Epithelial cell of proximal tubule (primary cell): ENCODE measurements around the gene TMPRSS15. TPM values are rescaled to one million over a fixed set of nuclear protein-coding genes. Genes with fewer than 3 reads are reported as not detected.

Source experiments
- DNase-seq: peaks from one replicate; pipeline ENCODE4 v3.0.0-alpha.2; 2011; ENCODE audit warnings: low read depth
- H3K4me3 ChIP-seq: 2 replicates; pipeline ENCODE4 v1.5.1; 2011; ENCODE audit warnings: low read depth, mild to moderate bottlenecking, low read length
- total RNA-seq: library from RNA; depleted of rRNA; stranded (reverse); fragments of >200 nt; gene quantifications from 2 replicates; pipeline ENCODE4 v1.2.3, GENCODE V29; 2015
- TF ChIP-seq, protein P1 (sequence below): conservative IDR thresholded peaks from 2 replicates; pipeline ENCODE4 v1.5.1; 2012; ENCODE audit warnings: low read depth, mild to moderate bottlenecking, low read length

The TMPRSS15 gene
- total RNA-seq, 1 donor from 2014 or later, result not detected

DNA sequence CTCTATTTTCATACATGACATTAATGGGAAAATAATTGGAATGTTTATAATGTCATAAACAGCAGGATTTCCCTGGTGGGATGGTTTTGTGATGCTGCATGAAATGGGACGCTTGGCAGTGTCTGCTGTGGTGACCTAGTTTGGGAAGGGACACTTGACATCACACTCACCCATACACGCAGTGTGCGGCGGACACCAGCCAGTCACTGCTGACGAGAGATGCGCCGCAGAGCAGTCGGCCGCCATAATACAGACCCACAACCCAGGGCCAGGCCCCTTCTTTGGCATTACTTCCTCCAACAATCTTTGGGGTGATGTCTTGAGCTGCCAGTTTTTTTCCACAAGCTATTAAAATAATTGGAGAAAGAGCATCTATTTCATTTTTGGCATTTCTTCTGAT, 109.5 kb downstream of the TMPRSS15 start:
- H3K4me3 ChIP-seq, result no peak overlapping the region
- TF ChIP-seq, protein P1, sequence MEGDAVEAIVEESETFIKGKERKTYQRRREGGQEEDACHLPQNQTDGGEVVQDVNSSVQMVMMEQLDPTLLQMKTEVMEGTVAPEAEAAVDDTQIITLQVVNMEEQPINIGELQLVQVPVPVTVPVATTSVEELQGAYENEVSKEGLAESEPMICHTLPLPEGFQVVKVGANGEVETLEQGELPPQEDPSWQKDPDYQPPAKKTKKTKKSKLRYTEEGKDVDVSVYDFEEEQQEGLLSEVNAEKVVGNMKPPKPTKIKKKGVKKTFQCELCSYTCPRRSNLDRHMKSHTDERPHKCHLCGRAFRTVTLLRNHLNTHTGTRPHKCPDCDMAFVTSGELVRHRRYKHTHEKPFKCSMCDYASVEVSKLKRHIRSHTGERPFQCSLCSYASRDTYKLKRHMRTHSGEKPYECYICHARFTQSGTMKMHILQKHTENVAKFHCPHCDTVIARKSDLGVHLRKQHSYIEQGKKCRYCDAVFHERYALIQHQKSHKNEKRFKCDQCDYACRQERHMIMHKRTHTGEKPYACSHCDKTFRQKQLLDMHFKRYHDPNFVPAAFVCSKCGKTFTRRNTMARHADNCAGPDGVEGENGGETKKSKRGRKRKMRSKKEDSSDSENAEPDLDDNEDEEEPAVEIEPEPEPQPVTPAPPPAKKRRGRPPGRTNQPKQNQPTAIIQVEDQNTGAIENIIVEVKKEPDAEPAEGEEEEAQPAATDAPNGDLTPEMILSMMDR, result no peak
- no peak for DNase-seq

DNA sequence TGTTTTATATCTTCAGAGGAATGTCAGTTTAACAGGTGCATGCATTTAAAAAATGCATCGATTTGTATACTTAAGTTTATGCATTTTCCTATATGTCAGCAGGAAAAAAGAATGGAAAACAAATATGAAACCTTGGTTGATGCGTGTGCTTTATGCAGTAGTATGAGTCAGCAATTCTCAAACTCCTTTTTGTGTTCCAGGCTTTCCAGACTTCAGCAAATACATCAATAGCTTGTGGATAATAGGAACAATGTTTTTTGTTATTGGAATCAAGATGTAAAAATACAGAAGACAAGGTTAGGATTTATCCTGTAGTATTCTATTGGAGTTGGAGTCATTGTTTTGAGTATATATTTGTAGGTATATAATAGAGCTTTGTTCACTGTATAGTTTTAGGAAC, 113.7 kb downstream of the TMPRSS15 start:
- TF ChIP-seq, protein P1, result no peak
- no peak overlapping the region for H3K4me3 ChIP-seq
- DNase-seq, result no peak

DNA sequence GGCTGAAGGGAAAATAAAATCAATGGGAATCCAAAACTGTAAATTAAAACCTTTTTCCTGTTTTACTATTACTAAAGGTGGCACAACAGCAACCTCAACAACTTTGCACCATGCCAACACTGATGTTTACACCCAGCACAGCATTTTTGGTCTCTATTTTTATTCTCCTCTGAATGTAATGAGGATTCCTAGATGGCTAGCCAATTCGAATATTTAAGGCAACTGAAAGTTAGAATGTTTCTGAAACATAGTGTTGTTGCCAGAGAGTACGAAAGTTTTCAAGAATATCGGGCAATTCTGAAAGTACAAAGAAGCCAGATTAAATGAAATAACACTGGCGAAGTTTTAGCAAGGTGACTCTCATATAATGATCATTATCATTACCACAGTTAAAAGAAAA, 118.2 kb downstream of the TMPRSS15 start:
- TF ChIP-seq, protein P1, result no peak
- DNase-seq, result no peak
- no peak overlapping the region for H3K4me3 ChIP-seq

DNA sequence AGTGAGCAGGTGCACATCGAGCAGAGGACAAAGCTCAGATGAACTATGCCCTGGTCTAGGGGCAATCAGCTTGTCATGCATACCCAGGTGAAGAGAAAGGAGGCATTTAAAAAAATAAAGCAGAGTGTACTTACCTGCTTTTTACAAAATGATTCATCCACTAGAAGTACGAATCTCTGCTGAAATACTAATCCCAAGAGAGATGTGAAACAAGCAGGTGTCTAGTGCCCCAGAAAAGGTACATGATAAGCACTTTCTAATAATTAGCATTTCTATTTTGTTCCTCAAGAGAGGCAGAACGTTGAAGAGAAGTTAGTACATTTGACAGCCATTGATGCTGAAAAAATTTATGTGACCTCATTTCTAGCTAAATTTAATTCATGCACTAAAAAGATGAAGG, 127.8 kb downstream of the TMPRSS15 start:
- TF ChIP-seq, protein P1, result no peak
- H3K4me3 ChIP-seq, result no peak overlapping the region
- no peak for DNase-seq

DNA sequence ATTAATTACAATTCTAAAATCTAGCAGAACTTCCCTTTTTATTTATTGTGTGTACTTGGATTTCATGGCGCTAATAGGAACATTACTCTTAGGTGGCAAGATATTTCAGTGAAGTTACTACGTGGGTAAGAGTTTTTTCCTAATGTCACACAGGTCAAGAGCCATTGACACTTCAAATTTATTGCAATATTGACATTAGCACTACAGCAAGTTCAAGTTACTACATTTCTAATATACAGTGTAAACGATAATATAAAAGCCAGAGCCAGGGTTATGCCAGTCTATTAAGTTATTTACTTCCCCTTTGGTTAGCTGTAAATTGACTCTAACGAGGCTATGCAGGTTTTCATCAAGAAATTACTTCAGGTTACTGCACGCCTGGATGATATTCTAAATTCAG, 129.2 kb downstream of the TMPRSS15 start:
- no peak overlapping the region for H3K4me3 ChIP-seq
- TF ChIP-seq, protein P1, result no peak
- no peak for DNase-seq

DNA sequence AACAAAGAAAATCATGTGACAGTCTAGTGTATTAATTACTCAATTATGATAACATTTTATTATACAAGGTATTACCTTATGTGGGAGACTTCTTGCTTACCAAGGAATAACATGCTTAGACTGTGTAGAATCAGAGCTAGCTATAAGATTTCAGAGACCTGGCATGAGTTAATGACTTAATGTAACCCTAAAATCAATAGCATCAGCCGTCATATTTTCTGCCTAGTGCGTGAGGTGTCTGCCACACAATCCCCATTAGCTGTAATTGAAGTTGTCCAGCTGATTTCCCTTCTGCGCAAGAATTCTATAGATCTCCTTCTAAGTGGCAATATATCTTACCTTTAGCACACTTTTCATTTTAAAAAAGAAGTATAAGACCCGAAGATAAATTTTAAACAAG, 130.2 kb downstream of the TMPRSS15 start:
- H3K4me3 ChIP-seq, result no peak overlapping the region
- TF ChIP-seq, protein P1, result no peak
- no peak for DNase-seq

DNA sequence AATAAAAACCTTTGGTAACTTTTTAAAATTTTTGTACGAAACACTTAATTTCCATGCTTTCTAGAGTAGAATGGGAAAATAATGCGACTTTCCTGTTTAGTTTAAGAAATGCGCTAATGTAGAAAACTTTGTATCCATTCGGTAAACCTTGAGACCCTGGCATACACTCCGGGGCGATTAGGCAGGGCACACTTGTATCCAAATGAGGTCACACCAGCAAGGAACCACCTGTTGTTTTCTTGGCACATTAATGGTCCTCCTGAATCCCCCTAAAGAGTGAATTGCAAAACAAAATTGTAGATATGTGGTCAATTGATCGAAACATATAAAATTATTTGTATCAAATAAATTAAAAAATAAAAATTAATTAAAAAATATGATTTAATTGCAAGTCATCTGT, 133.7 kb downstream of the TMPRSS15 start:
- DNase-seq, result no peak
- no peak overlapping the region for H3K4me3 ChIP-seq
- TF ChIP-seq, protein P1, result no peak
